Kidney (tissue), 14 donors: Measurements from ENCODE around the gene ERC2. TPM values are rescaled to one million over a fixed set of nuclear protein-coding genes. Genes with fewer than 3 reads are reported as not detected.

Experiments used
- DNase-seq, 5 donors: peaks; one replicate each; pipeline ENCODE4 v3.0.0-alpha.2; 2013 to 2020
- FAIRE-seq: peaks from 2 replicates; lab custom pipeline; 2012; peaks lifted over from hg19 to GRCh38; lab: Jason Lieb, UNC
- H3K27ac ChIP-seq, 2 donors: one replicate each; pipeline ENCODE4 v1.7.0; 2013; ENCODE audit warnings: low read depth in 2 of 2, low read length in 2 of 2, inconsistent platforms in 1 of 2
- H3K27me3 ChIP-seq: one replicate; pipeline ENCODE4 v1.7.1; 2013; ENCODE audit warnings: low read length, inconsistent platforms; ENCODE audit not compliant: control insufficient read depth, insufficient read depth
- H3K36me3 ChIP-seq, 3 donors: one replicate each; pipeline versions ENCODE4 v1.7.0 to v1.7.1; 2013; ENCODE audit warnings: low read length in 3 of 3, control low read depth in 1 of 3, inconsistent platforms in 1 of 3; ENCODE audit not compliant: insufficient read depth in 3 of 3, control insufficient read depth in 2 of 3
- H3K4me1 ChIP-seq, 3 donors: one replicate each; pipeline versions ENCODE4 v1.7.0 to v1.7.1; 2013; ENCODE audit warnings: low read length in 3 of 3, inconsistent platforms in 1 of 3, low read depth in 1 of 3; ENCODE audit not compliant: control insufficient read depth in 2 of 3, insufficient read depth in 2 of 3
- H3K4me3 ChIP-seq, 3 donors: one replicate each; pipeline versions ENCODE4 v1.7.0 to v1.8.1; 2013; ENCODE audit warnings: low read length in 3 of 3, control low read depth in 1 of 3, inconsistent platforms in 1 of 3
- H3K9ac ChIP-seq, 3 donors: one replicate each; pipeline versions ENCODE4 v1.7.0 to v1.7.1; 2013; ENCODE audit warnings: low read length in 3 of 3, control low read depth in 1 of 3, inconsistent platforms in 1 of 3
- H3K9me3 ChIP-seq, 3 donors: one replicate each; pipeline versions ENCODE4 v1.7.0 to v1.7.1; 2013; ENCODE audit warnings: low read length in 3 of 3, control low read depth in 1 of 3, inconsistent platforms in 1 of 3; ENCODE audit not compliant: control insufficient read depth in 2 of 3, insufficient read depth in 1 of 3
- CTCF ChIP-seq: IDR thresholded peaks from 3 replicates; pipeline ENCODE4 v1.5.1; 2012; ENCODE audit warnings: mild to moderate bottlenecking, moderate library complexity, borderline replicate concordance; ENCODE audit not compliant: insufficient read depth; ENCODE audit errors: extremely low read depth
- intact Hi-C: fragments of 100-400 bp; cut with DNase I; formaldehyde crosslinking; loops from one replicate; pipeline ENCODE4 v1.11.1; 2022
- polyA plus RNA-seq: library from polyadenylated mRNA; stranded (reverse); fragments of 350-450 nt; fragmentation: Illumina TruSeq; extraction: RNeasy Lipid Tissue Mini Kit (QIAGEN cat#74804); gene quantifications from one replicate; pipeline ENCODE4 v1.2.3, GENCODE V29; 2014; ENCODE audit warnings: low read depth, low replicate concordance; ENCODE audit not compliant: insufficient read depth
- total RNA-seq: library from RNA; stranded (reverse); fragmentation: NEBNext Ultra II Directional; extraction: Animal tissue kit (Norgen Biotek cat#: 25700); gene quantifications from one replicate; pipeline ENCODE4 v1.2.1, GENCODE V29; 2021
- donor health status: control.
- donor health status: control.
- donor health status: control.
- donor health status: control.
- donor health status: control.
- donor health status: DM: yes; HTN: yes; CAD: no.
- donor health status: Normal renal cell carcinoma (clear cell type).

Gene ERC2
- total and polyA plus RNA-seq, 2 donors from 2014 or later: 0.92 to 3.8 TPM

GRCh38 chr3:56257826-56258225 is 210.4 kb downstream of the ERC2 start:
- no peak overlapping the region for H3K27ac ChIP-seq
- no peak overlapping the region for H3K4me3 ChIP-seq
- no peaks in the 10 kb centered on the region for H3K27me3 ChIP-seq
- intact Hi-C loops: no loop called here
- no peak for TF ChIP-seq CTCF
- H3K9ac ChIP-seq: no peak overlapping the region
- no peaks in the 10 kb centered on the region for H3K9me3 ChIP-seq
- FAIRE-seq (no peak), DNase-seq (no peak)
- peaks cover 0 to 9% (median 2%) of the 10 kb centered on the region in 3 donors for H3K4me1 ChIP-seq
- no peaks in the 10 kb centered on the region for H3K36me3 ChIP-seq

GRCh38 chr3:56254835-56255234 is 213.4 kb downstream of the ERC2 start:
- intact Hi-C loops: no loop called here
- Histone ChIP-seq H3K9ac (no peak overlapping the region), H3K4me3 (no peak overlapping the region), H3K36me3 (no peaks in the 10 kb centered on the region), H3K27ac (no peak overlapping the region), H3K9me3 (no peaks in the 10 kb centered on the region), H3K4me1 (peaks cover 0 to 9% (median 2%) of the 10 kb centered on the region in 3 donors), H3K27me3 (no peaks in the 10 kb centered on the region)
- no peak for DNase-seq
- no peak for TF ChIP-seq CTCF
- no peak for FAIRE-seq

- FAIRE-seq (no peak), DNase-seq (no peak)
- no peak overlapping the region for H3K27ac ChIP-seq
- no peaks in the 10 kb centered on the region for H3K27me3 ChIP-seq
- H3K4me3 ChIP-seq: no peak overlapping the region
- no peaks in the 10 kb centered on the region for H3K9me3 ChIP-seq
- H3K4me1 ChIP-seq: peaks cover 0 to 9% (median 2%) of the 10 kb centered on the region in 3 donors
- intact Hi-C loops: no loop called here
- TF ChIP-seq CTCF: no peak
- H3K36me3 ChIP-seq: no peaks in the 10 kb centered on the region
- no peak overlapping the region for H3K9ac ChIP-seq
These were observed 214.2 kb downstream of the ERC2 start for GRCh38 chr3:56253941-56254665.
